Nephron (organoid): Measurements from ENCODE around the gene PSAT1.

Experiments
- H3K27ac Mint-ChIP-seq, 3 experiments: 2 replicates each; pipeline ENCODE4 v1.8.0; 2020; ENCODE audit warnings: mixed read lengths in 3 of 3, mild to moderate bottlenecking in 2 of 3, moderate library complexity in 1 of 3
- H3K27me3 Mint-ChIP-seq: 2 replicates; pipeline ENCODE4 v1.8.0; 2021; ENCODE audit warnings: low read depth, mild to moderate bottlenecking, moderate library complexity, mixed read lengths
- H3K36me3 Mint-ChIP-seq: 2 replicates; pipeline ENCODE4 v1.8.0; 2020; ENCODE audit warnings: low read depth, mixed read lengths
- H3K4me1 Mint-ChIP-seq: 2 replicates; pipeline ENCODE4 v1.8.0; 2020; ENCODE audit warnings: mixed read lengths
- H3K4me3 Mint-ChIP-seq, 3 experiments: 2 replicates each; pipeline ENCODE4 v1.8.0; 2020; ENCODE audit warnings: mild to moderate bottlenecking in 3 of 3, mixed read lengths in 3 of 3, moderate library complexity in 2 of 3
- H3K9me3 Mint-ChIP-seq: 2 replicates; pipeline ENCODE4 v1.8.0; 2020; ENCODE audit warnings: mixed read lengths
- TF ChIP-seq, protein P1 (sequence below), 3 experiments: fragments of 200-600 bp; sonication (generic); IDR thresholded peaks; one replicate each; pipeline ENCODE4 v1.5.0; 2021; ENCODE audit warnings: antibody characterized with exemption in 3 of 3; ENCODE audit not compliant: unreplicated experiment in 3 of 3

Gene PSAT1

DNA sequence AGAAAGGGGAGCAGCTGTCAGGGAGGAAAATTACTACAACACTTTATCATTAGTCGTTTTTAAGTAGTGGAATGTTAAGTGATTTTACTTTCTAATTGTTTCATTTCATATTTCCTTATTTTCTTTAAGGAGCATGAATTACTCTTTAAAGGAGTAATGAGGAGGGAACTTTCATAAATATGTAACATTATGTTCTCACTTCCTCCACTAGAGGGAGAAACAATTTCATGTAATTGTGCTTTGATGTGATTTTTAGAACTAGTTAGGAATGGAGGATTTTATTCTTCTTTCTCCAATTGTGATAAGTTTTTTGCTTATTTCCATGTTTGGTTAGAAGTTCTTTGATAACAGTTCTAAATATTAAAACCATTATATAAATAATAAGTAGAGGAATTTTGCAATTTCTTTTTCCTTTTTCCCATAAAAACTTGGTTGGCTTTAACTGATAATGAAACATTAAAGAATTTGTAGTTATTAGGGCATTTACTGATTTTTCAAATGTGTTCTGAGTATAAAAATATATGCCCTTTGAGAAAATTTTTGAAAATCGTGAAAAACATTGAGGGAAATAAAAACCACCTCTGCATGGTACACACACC lies 35.4 kb upstream of the PSAT1 start:
- Mint-ChIP-seq H3K4me3 (no peak overlapping the region), H3K36me3 (peaks cover 33% of the 10 kb centered on the region), H3K27ac (no peak overlapping the region), H3K9me3 (no peaks in the 10 kb centered on the region), H3K27me3 (no peaks in the 10 kb centered on the region), H3K4me1 (no peaks in the 10 kb centered on the region)
- TF ChIP-seq, protein P1, sequence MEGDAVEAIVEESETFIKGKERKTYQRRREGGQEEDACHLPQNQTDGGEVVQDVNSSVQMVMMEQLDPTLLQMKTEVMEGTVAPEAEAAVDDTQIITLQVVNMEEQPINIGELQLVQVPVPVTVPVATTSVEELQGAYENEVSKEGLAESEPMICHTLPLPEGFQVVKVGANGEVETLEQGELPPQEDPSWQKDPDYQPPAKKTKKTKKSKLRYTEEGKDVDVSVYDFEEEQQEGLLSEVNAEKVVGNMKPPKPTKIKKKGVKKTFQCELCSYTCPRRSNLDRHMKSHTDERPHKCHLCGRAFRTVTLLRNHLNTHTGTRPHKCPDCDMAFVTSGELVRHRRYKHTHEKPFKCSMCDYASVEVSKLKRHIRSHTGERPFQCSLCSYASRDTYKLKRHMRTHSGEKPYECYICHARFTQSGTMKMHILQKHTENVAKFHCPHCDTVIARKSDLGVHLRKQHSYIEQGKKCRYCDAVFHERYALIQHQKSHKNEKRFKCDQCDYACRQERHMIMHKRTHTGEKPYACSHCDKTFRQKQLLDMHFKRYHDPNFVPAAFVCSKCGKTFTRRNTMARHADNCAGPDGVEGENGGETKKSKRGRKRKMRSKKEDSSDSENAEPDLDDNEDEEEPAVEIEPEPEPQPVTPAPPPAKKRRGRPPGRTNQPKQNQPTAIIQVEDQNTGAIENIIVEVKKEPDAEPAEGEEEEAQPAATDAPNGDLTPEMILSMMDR (IDR thresholded peaks at IDR 0.05; ENCODE audit: unreplicated experiment in 3 of 3) = peak; percentile 52 to 73 (median 61)

DNA sequence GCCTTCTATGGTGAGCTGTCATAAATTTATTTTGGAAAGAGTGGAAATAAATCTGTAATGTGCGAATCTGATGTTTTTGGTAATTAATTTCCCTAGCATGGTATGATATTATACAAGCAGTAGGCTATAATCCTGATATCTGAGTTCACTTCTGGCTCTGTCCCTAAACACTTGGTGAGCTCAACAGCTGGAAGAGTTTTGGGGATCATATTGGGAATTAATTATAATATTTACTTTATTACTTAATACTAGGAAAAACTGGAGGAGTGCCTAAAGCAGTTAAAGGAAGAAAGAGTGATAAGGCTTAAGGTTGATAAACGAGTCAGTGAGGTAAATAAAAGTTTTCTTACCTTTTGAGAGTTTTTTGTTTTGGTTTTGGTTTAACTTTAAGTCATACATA lies 34.3 kb upstream of the PSAT1 start:
- Mint-ChIP-seq H3K9me3 (no peaks in the 10 kb centered on the region), H3K27ac (no peak overlapping the region), H3K4me1 (no peaks in the 10 kb centered on the region), H3K4me3 (no peak overlapping the region), H3K27me3 (no peaks in the 10 kb centered on the region), H3K36me3 (peaks cover 30% of the 10 kb centered on the region)
- TF ChIP-seq, protein P1 (IDR thresholded peaks at IDR 0.05; ENCODE audit: unreplicated experiment in 3 of 3) = no peak

DNA sequence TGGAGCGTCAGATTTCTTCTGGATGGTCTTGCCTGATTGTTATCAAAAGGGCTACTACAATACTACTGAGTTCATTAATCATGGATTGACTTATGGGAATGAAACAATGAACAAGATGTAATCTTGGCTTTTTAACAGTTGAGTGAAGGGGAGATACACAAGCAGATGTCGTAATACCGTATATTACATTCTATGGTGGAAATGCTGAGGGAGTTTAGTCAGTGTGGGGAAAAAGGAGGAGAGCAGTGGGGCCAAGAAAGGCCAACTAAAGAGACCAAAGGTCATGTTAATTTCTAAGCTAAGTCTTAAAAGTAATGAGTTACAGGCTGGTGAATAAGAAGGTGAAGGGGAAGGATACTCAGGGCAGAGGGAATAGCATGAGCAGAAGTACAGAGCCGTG lies 29.0 kb upstream of the PSAT1 start:
- H3K27me3 Mint-ChIP-seq = no peaks in the 10 kb centered on the region
- peak overlapping the region in 1 of 3 experiments; percentile 75 for H3K27ac Mint-ChIP-seq
- H3K36me3 Mint-ChIP-seq = peaks cover 56% of the 10 kb centered on the region
- H3K4me1 Mint-ChIP-seq = peaks cover 17% of the 10 kb centered on the region
- TF ChIP-seq, protein P1 (IDR thresholded peaks at IDR 0.05; ENCODE audit: unreplicated experiment in 3 of 3) = no peak
- no peaks in the 10 kb centered on the region for H3K9me3 Mint-ChIP-seq
- no peak overlapping the region for H3K4me3 Mint-ChIP-seq

DNA sequence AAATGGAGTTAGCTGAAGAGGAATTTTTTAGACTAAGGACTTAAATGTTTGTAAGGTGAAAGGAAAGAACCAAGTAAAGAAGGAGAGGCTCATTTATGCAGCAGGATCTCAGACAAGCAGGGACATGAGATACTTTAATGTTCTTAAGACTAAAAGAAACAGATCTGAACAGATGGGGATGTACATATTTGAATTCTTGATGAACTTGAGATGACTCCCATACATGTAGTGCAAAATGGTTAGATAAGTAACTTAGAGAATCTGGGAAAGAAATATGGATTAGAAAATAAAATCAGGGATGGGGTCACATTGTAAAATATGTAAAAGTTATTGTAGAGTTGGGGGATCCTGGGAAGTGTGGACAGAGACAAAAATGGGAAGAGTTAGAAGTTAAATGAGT lies 27.1 kb upstream of the PSAT1 start:
- H3K36me3 Mint-ChIP-seq = peaks cover 57% of the 10 kb centered on the region
- no peaks in the 10 kb centered on the region for H3K9me3 Mint-ChIP-seq
- H3K4me1 Mint-ChIP-seq = peaks cover 27% of the 10 kb centered on the region
- TF ChIP-seq, protein P1 (IDR thresholded peaks at IDR 0.05; ENCODE audit: unreplicated experiment in 3 of 3) = no peak
- no peaks in the 10 kb centered on the region for H3K27me3 Mint-ChIP-seq
- H3K27ac Mint-ChIP-seq = no peak overlapping the region
- H3K4me3 Mint-ChIP-seq = no peak overlapping the region

DNA sequence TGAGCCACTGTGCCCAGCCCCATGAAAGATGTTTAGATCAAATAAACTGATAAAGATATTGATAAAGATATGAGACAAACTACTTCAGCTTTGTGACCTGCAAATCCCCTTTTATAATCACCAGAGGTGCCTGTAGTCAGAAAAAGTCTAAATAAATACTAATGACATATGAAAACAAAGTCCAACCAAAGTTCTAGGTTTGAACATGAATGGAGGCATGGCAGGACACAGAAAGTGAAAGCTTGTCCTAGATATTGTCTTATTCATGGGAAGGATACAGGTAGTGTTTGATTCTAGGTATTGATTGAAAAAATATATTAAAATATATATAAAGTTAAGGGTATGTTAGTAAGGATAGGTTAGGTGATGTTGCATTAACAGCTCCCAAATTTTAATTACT lies 24.6 kb upstream of the PSAT1 start:
- peaks cover 27% of the 10 kb centered on the region for H3K4me1 Mint-ChIP-seq
- no peaks in the 10 kb centered on the region for H3K27me3 Mint-ChIP-seq
- peaks cover 38% of the 10 kb centered on the region for H3K36me3 Mint-ChIP-seq
- TF ChIP-seq, protein P1 (IDR thresholded peaks at IDR 0.05; ENCODE audit: unreplicated experiment in 3 of 3) = no peak
- no peak overlapping the region for H3K27ac Mint-ChIP-seq
- no peak overlapping the region for H3K4me3 Mint-ChIP-seq
- H3K9me3 Mint-ChIP-seq = no peaks in the 10 kb centered on the region

DNA sequence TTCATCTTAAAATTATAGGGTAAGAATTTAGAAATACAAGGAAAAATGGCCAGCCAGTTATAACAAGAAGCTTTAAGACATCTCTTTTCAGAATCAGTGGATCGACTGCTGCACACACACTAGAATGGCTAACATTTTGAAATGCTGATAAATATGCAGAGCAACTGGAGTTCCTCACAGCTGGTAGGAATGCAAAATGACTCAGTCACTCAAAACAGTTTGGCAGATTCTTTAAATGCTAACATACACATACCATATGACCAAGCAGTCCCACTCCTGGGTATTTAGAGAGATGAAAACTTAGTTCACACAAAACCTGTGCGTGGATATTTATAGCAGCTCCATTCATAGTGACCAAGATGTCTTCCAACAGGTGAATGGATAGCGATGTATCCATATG lies 23.2 kb upstream of the PSAT1 start:
- peaks cover 41% of the 10 kb centered on the region for H3K4me1 Mint-ChIP-seq
- TF ChIP-seq, protein P1 (IDR thresholded peaks at IDR 0.05; ENCODE audit: unreplicated experiment in 3 of 3) = no peak

More for the DNA sequence above, 23.2 kb upstream of the PSAT1 start:
- H3K9me3 Mint-ChIP-seq = no peaks in the 10 kb centered on the region
- H3K4me3 Mint-ChIP-seq = peak overlapping the region in 1 of 3 experiments; percentile 4
- peaks cover 29% of the 10 kb centered on the region for H3K36me3 Mint-ChIP-seq
- peak overlapping the region; percentile 15 to 69 (median 21) for H3K27ac Mint-ChIP-seq
- H3K27me3 Mint-ChIP-seq = no peaks in the 10 kb centered on the region
